ENCODE results near the gene BEND4. TPM values are rescaled to one million over a fixed set of nuclear protein-coding genes. Genes with fewer than 3 reads are reported as not detected.

Gene BEND4
- total RNA-seq, 1 experiment from 2014 or later: 0.13 TPM

- TF ChIP-seq EZH2 (IDR thresholded peaks at IDR 0.05; ENCODE audit: borderline replicate concordance, low read depth, low read length, poor library complexity, severe bottlenecking): no peak
- no peak for TF ChIP-seq CTCF (conservative IDR thresholded peaks at IDR 0.05; ENCODE audit: low read depth, low read length)
- no peak for DNase-seq (ENCODE audit: low spot score)
- Histone ChIP-seq H3K9me3 (ENCODE audit: low read depth, low read length, poor library complexity, severe bottlenecking) (no peaks in the 10 kb centered on the region), H3K4me3 (ENCODE audit: low read depth, low read length, poor library complexity, severe bottlenecking) (no peak overlapping the region), H3K4me1 (ENCODE audit: insufficient read depth, low read length, poor library complexity, severe bottlenecking) (no peaks in the 10 kb centered on the region), H3K27me3 (replicated peaks; ENCODE audit: insufficient read depth, low read depth, low read length, poor library complexity) (peaks cover 54% of the 10 kb centered on the region), H3K36me3 (ENCODE audit: insufficient read depth, low read length, poor library complexity, severe bottlenecking) (no peaks in the 10 kb centered on the region), H3K27ac (ENCODE audit: low read depth, low read length, poor library complexity, severe bottlenecking) (no peak overlapping the region)
- intact Hi-C loops (cut with micrococcal nuclease; ENCODE audit: unreplicated experiment): no loop called here
- ChIA-PET POLR2A (ENCODE audit: low non-redundant PET) (no interaction called here), CTCF (no interaction called here)
- no TSS peak for BruUV-seq (replicated peaks)
Measured at GRCh38 chr4:42136371-42136770, 16.1 kb downstream of the BEND4 start.

- no TSS peak for BruUV-seq (replicated peaks)
- ChIA-PET POLR2A (ENCODE audit: low non-redundant PET) (no interaction called here), CTCF (no interaction called here)
- TF ChIP-seq CTCF (conservative IDR thresholded peaks at IDR 0.05; ENCODE audit: low read depth, low read length) (no peak), EZH2 (IDR thresholded peaks at IDR 0.05; ENCODE audit: borderline replicate concordance, low read depth, low read length, poor library complexity, severe bottlenecking) (no peak)
- Histone ChIP-seq H3K4me1 (ENCODE audit: insufficient read depth, low read length, poor library complexity, severe bottlenecking) (no peaks in the 10 kb centered on the region), H3K36me3 (ENCODE audit: insufficient read depth, low read length, poor library complexity, severe bottlenecking) (no peaks in the 10 kb centered on the region), H3K27ac (ENCODE audit: low read depth, low read length, poor library complexity, severe bottlenecking) (no peak overlapping the region), H3K4me3 (ENCODE audit: low read depth, low read length, poor library complexity, severe bottlenecking) (no peak overlapping the region), H3K27me3 (replicated peaks; ENCODE audit: insufficient read depth, low read depth, low read length, poor library complexity) (peaks cover 35% of the 10 kb centered on the region), H3K9me3 (ENCODE audit: low read depth, low read length, poor library complexity, severe bottlenecking) (no peaks in the 10 kb centered on the region)
- intact Hi-C loops (cut with micrococcal nuclease; ENCODE audit: unreplicated experiment): no loop called here
- DNase-seq (ENCODE audit: low spot score): no peak
Measured at GRCh38 chr4:42133006-42133405, 19.4 kb downstream of the BEND4 start.

GRCh38 chr4:42132099-42132498 is 20.4 kb downstream of the BEND4 start:
- H3K36me3 ChIP-seq (ENCODE audit: insufficient read depth, low read length, poor library complexity, severe bottlenecking): no peaks in the 10 kb centered on the region
- no peak overlapping the region for H3K4me3 ChIP-seq (ENCODE audit: low read depth, low read length, poor library complexity, severe bottlenecking)
- H3K27me3 ChIP-seq (replicated peaks; ENCODE audit: insufficient read depth, low read depth, low read length, poor library complexity): peaks cover 26% of the 10 kb centered on the region
- no TSS peak for BruUV-seq (replicated peaks)
- no peak for DNase-seq (ENCODE audit: low spot score)
- no peak overlapping the region for H3K27ac ChIP-seq (ENCODE audit: low read depth, low read length, poor library complexity, severe bottlenecking)
- TF ChIP-seq CTCF (conservative IDR thresholded peaks at IDR 0.05; ENCODE audit: low read depth, low read length) (no peak), EZH2 (IDR thresholded peaks at IDR 0.05; ENCODE audit: borderline replicate concordance, low read depth, low read length, poor library complexity, severe bottlenecking) (no peak)
- no peaks in the 10 kb centered on the region for H3K9me3 ChIP-seq (ENCODE audit: low read depth, low read length, poor library complexity, severe bottlenecking)
- no peaks in the 10 kb centered on the region for H3K4me1 ChIP-seq (ENCODE audit: insufficient read depth, low read length, poor library complexity, severe bottlenecking)
- ChIA-PET CTCF (no interaction called here), POLR2A (ENCODE audit: low non-redundant PET) (no interaction called here)
- intact Hi-C loops (cut with micrococcal nuclease; ENCODE audit: unreplicated experiment): no loop called here

Data from A673 (cell line).